ENCODE data around the gene KDM5B.

Gene KDM5B

DNA sequence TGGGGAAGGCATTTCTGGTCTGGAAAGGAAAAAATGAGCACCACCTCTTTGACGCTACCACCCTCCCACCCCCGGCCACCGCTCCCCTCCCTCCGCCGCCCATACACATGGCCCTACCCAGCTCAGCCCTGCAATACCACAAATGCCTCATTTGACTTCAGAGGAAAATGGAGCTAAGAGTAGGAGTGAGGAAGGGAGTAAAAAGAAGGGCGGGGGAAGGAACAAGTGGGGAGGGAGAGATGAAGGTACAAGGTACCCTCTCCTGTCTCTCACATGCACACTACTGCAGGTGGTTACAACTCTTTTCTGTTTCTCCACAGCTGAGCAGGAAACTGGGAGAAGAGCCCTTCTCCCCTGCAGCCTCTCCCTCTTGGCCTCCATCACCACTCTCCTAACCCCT lies 105.0 kb downstream of the KDM5B start:
- FAIRE-seq, result no peak
- no peak for TF ChIP-seq CTCF (IDR thresholded peaks at IDR 0.05; ENCODE audit: insufficient read depth, missing control alignments)
- DNase-seq (ENCODE audit: insufficient read length, low spot score), result no peak

GRCh38 chr1:202702088-202702487 lies 106.1 kb downstream of the KDM5B start:
- TF ChIP-seq CTCF (IDR thresholded peaks at IDR 0.05; ENCODE audit: insufficient read depth, missing control alignments), result no peak
- DNase-seq (ENCODE audit: insufficient read length, low spot score) (no peak), FAIRE-seq (no peak)

- DNase-seq (ENCODE audit: insufficient read length, low spot score) (no peak), FAIRE-seq (no peak)
- TF ChIP-seq CTCF (IDR thresholded peaks at IDR 0.05; ENCODE audit: insufficient read depth, missing control alignments), result no peak
Observed at GRCh38 chr1:202701200-202701599, 107.0 kb downstream of the KDM5B start.

DNA sequence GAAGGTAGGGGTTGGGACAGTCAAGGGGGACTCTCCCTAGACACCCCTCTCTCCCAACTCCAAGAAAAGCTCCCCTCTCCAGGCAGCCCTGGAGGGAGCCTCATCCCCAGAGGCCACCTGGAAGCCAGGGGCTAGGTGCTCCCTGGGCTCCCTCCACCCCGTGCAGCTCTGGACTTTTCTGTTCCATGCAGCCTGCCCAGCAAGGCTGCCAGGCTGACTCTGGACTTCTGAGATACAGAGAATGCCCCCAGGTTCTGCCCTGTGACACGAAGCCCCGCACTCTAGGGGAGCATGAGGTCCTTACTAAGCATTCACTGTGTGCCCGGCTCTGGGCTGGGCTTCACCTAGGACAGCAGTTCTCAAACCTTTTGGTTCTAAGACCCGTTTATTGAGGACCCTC lies 108.2 kb downstream of the KDM5B start:
- DNase-seq (ENCODE audit: insufficient read length, low spot score), result no peak
- FAIRE-seq, result no peak

GRCh38 chr1:202698276-202698675 lies 109.9 kb downstream of the KDM5B start:
- TF ChIP-seq CTCF (IDR thresholded peaks at IDR 0.05; ENCODE audit: insufficient read depth, missing control alignments), result no peak
- DNase-seq (ENCODE audit: insufficient read length, low spot score), result no peak
- FAIRE-seq, result no peak

More for the DNA sequence above, 108.2 kb downstream of the KDM5B start:
- no peak for TF ChIP-seq CTCF (IDR thresholded peaks at IDR 0.05; ENCODE audit: insufficient read depth, missing control alignments)

DNA sequence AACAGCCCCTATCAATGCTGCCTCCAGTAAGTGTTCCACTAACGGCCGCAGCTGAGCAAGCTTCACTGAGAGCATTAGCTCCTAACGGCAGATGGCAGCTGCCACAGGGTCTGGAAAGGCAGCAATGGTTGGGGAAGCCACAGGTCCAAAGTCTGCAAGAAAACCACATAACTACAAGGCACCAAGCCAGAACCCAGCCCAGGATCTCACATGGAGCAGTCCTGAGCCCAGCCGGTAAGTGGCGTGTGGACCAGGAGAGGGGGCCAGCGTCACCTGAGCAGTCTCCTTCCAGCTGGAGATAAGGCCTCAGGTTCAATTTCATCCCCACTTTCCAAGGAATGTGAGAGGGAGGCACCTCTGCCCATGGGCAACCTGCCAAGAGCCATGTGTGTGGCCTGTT lies 111.2 kb downstream of the KDM5B start:
- TF ChIP-seq CTCF (IDR thresholded peaks at IDR 0.05; ENCODE audit: insufficient read depth, missing control alignments), result no peak
- DNase-seq (ENCODE audit: insufficient read length, low spot score), result no peak
- no peak for FAIRE-seq

GRCh38 chr1:202694314-202694713 lies 113.9 kb downstream of the KDM5B start:
- no peak for TF ChIP-seq CTCF (IDR thresholded peaks at IDR 0.05; ENCODE audit: insufficient read depth, missing control alignments)
- DNase-seq (ENCODE audit: insufficient read length, low spot score), result no peak
- FAIRE-seq, result no peak
